NCI-H345 (cell line): Measurements from ENCODE around the gene ATP1B3.
"Not testable (repeated sequence)": the region's sequence is repeated elsewhere in the genome, so short reads cannot be mapped to it uniquely, and the experiment has no call there.

Experiments
- DNase-seq: peaks from one replicate; lab custom pipeline; 2025; lab: John Stamatoyannopoulos, UW

ATP1B3 gene

DNA sequence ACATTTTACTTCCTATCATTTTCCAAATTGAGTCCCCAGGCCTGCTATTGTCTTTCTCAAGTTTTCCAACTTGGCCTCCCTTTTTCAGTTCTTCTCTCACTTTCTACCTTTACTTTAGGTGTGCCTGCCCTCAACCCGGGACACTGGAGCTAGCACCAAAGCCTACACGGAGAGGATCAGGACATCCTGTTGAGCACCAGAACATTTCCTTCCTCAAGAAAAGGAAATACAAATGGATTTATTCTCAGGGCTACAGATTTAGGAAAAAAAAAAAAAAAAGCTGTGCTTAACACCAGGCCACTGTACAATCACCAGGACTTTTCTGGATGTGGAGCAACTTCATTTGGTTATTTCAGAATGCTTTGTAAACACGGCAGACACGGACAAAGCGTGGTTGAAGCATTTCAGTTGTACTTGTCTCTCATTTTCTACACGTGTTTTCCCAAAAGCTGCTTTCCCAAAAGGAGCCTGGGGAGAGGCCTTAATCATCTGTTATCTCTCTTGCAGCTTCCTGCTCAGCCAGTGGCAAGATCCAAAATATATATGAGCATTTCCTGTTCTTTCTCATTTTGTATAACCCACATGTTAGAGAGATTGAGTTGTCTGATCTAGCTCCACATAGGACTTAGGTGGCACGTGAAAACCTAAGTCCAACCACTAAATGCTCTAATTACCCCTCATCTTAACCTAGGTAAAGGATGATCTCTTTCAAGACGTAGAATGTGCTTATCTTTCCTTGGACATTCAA, 15.5 kb upstream of the ATP1B3 start:
- DNase-seq = no peak

- DNase-seq = no peak
These were observed 14.1 kb upstream of the ATP1B3 start for GRCh38 chr3:141862279-141862816.

GRCh38 chr3:141863491-141863890, 13.0 kb upstream of the ATP1B3 start:
- no peak for DNase-seq

DNA sequence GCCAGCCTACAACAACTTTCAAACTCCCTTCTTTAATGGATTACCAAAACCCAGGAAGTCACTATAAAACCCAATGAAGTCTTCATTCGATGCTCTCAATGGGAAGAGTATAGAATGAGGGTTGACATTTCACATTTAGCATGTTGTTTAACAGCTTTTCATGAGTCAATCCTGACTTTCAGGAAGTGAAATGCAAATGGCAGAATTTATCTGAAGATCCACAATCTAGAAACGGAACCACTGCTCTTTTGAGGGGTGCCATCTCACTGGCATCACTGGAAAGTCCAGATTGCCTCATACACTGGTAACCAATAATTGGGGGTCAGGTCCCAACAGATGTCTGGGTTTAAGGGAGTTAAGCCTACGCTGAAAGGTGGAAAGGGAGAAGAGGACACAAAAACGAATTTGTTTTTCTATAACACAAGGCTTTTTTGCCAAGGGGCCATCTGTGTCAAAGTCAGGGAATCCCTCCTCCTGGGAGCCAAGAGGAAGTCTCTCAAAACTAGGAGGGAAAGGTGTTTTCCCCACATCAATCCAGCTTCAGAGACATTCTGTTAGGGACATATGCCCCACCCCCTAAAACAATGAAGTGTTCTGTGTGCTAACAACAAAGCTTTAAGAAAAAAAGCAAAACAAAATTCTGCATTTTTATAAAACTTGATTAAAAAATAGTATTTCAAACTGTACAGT, 12.0 kb upstream of the ATP1B3 start:
- no peak for DNase-seq

DNA sequence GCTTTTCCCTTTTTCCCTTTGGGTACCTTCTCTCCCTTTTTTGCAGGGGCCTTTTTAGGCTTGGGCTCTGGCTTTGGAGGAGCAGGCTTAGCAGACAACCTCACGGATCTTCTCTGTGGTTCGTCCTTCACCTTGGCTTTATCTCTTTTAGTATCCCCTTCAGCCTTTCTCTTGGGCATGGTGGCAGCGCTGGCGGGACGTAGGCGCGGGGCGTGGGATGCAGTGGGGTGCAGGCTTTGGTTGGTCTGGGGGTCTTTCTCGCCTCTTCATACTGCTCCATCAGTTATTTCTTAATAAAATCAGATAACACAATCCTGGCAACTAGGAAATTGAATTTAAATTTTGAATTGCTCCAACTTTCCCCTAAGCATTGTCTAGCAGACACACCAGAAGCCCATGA, 11.3 kb upstream of the ATP1B3 start:
- DNase-seq = no peak

- no peak for DNase-seq
These were observed 6.3 kb upstream of the ATP1B3 start for GRCh38 chr3:141870091-141870687.

DNA sequence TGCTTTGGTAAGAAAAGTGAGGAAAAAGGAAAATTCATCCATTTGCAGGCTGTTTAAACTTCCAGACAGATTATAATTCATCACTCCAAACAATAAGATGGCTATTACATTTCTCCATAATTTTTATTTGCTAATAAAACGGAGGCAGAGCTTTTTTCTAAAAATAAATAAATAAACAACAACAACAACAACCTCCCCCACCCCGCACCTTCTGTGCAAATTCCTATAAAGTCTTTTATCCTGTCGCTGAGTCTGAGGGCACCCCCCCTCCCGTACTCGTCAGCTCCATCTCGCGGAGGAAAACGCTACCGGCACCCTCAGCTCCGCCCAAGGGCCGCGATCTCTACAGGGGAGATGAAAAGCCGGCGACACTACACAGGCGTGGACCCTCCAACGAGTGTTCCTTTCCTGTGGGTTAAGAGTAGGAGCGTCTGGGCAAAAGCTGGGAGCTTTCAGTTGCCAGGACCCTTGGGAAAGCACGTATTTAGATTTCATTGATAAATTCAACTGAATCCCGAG, 1.0 kb upstream of the ATP1B3 start:
- peak; percentile 84 for DNase-seq

DNA sequence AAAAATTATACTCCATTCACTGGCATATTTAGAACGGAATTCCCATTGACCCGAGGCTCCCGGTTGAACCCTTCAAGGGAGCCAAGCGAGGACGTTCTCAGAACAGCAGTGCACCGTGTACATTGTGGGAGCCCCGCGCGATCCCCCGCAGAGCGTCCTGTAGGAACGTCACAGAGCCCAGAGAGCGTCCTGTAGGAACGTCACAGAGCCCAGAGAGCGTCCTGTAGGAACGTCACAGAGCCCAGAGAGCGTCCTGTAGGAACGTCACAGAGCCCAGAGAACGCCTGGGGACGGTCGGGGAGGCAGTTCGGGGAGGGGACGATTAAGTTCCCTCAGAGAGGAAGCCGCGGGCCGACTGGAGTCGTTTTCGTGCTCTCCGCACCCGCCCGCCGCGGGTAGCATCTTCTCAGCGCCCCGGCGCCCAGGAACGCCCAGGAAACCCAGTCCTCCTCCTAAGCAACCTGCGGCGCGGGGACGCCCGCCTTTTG, 506 bp upstream of the ATP1B3 start:
- peak; percentile 67 for DNase-seq

DNA sequence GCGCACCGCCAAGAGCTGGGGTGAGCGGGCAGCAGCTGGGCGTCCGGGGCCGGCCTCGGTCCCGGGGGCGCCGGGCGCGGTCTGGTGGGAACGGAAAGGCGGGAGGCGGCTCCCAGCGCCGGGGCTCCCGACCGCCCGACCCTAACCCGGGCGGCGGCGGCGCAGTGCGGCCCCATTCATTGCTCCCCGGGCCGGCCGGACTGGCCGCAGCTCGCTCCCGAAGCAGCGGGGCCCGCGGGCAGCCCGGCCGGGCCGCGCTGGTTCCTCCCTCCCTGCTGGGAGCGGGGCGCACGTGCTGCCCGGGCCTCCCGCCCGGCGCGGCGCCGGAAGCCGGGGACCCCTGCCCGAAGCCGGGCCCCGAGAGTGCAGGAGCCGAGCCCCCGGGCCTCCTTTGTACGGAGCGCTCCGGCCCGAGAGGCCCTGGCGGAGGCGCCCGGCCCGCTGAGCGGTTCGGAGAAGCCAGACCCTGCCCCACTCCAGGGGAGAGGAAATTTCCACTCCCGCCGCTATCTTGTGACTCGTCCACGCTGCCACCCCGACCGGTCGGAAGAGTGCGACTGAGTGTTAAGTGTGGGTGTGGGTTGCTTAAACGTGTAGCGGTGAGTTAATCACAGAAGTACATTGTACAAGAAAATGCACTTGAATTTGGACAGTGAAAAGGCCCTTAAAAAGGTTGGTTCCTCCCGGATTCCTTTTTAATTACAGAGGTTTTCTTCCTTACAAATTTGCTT, 613 bp downstream of the ATP1B3 start:
- DNase-seq = peak; percentile 42

DNA sequence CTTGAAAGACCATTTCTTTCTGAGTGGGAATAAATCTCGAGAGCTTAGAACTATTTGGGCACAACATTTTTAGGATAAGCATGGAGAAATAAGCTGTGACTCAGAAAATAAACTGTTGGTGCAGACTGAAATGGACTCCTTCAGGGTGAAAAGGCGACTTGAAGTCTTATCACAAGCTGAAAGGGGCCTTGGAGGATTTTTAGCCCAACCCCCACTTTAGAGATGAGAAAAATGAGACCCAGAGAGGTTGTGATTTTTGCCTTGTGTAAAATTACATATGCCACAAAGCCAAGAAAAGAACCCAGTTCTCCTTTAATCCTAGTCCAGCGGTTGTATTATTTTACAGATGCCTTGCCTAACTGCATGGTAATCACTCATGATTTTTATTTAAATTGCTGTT, 1.5 kb downstream of the ATP1B3 start:
- no peak for DNase-seq

DNA sequence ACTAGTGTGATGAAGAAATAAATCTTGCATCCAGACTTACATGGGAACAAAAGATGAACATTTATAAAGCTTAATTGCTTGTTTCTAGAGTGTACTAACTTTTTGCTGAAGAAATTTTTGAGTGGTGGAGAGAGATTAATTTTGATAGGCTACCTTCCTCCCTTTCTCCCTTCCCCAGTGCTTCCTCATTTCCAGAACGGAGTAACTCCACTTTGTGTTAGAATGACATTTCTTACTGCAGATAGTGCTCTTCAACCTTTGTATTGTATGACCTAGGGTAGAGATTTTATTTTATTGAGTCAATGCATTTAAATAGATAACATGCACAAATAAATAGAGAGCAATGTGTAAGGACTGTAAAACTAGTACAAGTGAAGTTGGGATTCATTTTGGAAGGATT, 1.9 kb downstream of the ATP1B3 start:
- no peak for DNase-seq

GRCh38 chr3:141878817-141879216, 2.4 kb downstream of the ATP1B3 start:
- DNase-seq = peak; percentile 9

DNA sequence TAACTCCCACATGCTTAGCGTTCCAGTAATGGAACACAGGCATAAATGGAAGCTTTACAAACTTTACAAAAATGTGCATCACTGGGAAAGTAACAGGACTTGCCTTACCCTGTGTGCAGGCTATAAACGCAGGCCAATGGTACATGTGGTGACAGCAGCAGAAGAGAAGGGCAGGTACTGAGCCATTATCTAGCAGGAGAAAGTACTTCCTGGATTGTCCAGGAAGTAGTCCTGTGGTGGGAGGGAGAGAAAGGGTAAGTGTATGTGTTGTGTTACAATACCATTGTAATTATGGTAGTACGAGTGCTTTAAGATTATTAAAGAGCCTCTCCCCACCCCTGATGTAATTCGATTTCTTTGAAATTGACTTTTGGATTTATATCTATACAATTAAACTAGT, 5.3 kb downstream of the ATP1B3 start:
- DNase-seq = no peak

- DNase-seq = no peak
These were observed 10.6 kb downstream of the ATP1B3 start for GRCh38 chr3:141887051-141887450.

DNA sequence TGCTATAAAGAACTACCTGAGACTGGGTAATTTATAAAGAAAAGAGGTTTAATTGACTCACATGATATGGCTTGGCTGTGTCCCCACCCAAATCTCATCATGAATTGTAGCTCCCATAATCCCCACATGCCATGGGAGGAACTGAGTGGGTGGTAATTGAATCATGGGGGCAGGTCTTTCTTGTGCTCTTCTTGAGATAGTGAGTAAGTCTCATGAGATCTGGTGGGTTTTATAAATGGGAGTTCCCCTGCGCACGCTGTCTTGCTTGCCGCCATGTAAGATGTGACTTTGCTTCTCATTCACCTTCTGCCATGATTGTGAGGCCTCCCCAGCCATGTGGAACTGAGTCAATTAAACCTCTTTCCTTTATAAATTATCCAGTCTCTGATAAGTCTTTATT, 12.1 kb downstream of the ATP1B3 start:
- DNase-seq = not testable (repeated sequence)

- DNase-seq = no peak
These were observed 18.2 kb downstream of the ATP1B3 start for GRCh38 chr3:141894524-141895176.

- DNase-seq = no peak
These were observed 19.3 kb downstream of the ATP1B3 start for GRCh38 chr3:141895731-141896130.

DNA sequence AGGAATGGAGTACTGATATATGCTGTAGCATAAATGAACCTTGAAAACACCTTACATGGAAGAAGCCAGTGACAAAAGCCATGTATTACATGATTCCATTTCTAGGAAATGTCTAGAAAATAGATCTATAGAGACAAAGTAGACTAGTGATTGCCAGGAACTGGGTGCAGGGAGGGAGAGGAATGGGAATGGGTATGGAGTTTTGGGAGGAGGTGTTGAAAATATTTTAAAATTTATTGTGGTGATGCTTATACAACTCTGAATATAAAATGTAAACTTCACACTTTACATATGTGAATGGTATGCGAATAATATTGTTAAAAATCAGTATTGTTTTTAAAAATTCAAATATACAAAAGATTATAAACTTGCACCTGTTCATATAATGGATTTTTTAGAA, 22.5 kb downstream of the ATP1B3 start:
- no peak for DNase-seq

- DNase-seq = no peak
These were observed 23.9 kb downstream of the ATP1B3 start for GRCh38 chr3:141900343-141900742.

GRCh38 chr3:141901914-141902313, 25.5 kb downstream of the ATP1B3 start:
- DNase-seq = no peak

DNA sequence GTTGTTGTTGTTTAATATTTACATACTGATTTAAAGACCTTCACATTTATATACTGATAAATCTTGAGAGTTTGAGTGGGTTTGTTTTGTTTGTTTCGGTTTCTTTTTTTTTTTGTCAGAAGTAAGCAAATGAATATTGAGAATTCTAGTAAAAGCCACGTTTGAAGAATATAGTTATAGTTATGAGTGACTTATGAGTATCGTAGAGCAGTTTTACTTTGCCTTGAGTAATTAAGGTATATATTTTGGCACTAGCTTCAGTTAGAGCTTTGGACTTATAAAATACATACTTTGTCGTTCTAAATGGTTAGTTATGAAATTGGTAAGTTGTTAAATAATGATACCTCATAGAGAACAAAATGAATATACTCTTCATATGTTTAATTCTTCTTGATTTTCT, 27.8 kb downstream of the ATP1B3 start:
- DNase-seq = no peak
